Esophagus (tissue), 2 donors: ENCODE data around the gene OR51V1. TPM values are rescaled to one million over a fixed set of nuclear protein-coding genes. Genes with fewer than 3 reads are reported as not detected.

Experiments
- H3K27ac ChIP-seq, 2 donors: one replicate each; pipeline ENCODE4 v1.5.1; 2013; ENCODE audit warnings: low read depth in 2 of 2, mild to moderate bottlenecking in 2 of 2, inconsistent platforms in 1 of 2, low read length in 1 of 2, moderate library complexity in 1 of 2
- H3K27me3 ChIP-seq, 2 donors: one replicate each; pipeline ENCODE4 v1.6.1; 2013; ENCODE audit warnings: low read length in 2 of 2, control low read depth in 1 of 2, mild to moderate bottlenecking in 1 of 2; ENCODE audit not compliant: insufficient read depth in 2 of 2, control insufficient read depth in 1 of 2
- H3K36me3 ChIP-seq, 2 donors: one replicate each; pipeline ENCODE4 v1.6.1; 2013; ENCODE audit warnings: low read length in 1 of 2; ENCODE audit not compliant: control insufficient read depth in 2 of 2, insufficient read depth in 2 of 2
- H3K4me1 ChIP-seq, 2 donors: one replicate each; pipeline ENCODE4 v1.6.1; 2013; ENCODE audit warnings: low read length in 1 of 2; ENCODE audit not compliant: control insufficient read depth in 2 of 2, insufficient read depth in 2 of 2
- H3K4me3 ChIP-seq, 2 donors: one replicate each; pipeline ENCODE4 v1.5.1; 2013; ENCODE audit warnings: low read length in 2 of 2, mild to moderate bottlenecking in 2 of 2, low read depth in 1 of 2, moderate library complexity in 1 of 2
- H3K9me3 ChIP-seq, 2 donors: one replicate each; pipeline ENCODE4 v1.6.1; 2013; ENCODE audit warnings: mild to moderate bottlenecking in 2 of 2, low read depth in 1 of 2, low read length in 1 of 2, moderate library complexity in 1 of 2; ENCODE audit not compliant: control insufficient read depth in 2 of 2, insufficient read depth in 1 of 2
- WGBS, 2 donors: extraction: QIAGEN DNeasy Blood & Tissue Kit; methylation state at CpG; one replicate each; pipeline ENCODE4 v1.1.7; 2013; 5-methylcytosine and 5-hydroxymethylcytosine counted together
- polyA plus RNA-seq, 2 donors: library from polyadenylated mRNA; stranded (reverse); fragments of 200-250 nt; gene quantifications; one replicate each; pipeline ENCODE4 v1.2.3, GENCODE V29; 2013
- donor health status: healthy with polysubstance abuse.
- donor health status: Bipolar disorder and iron deficiency.

Gene OR51V1
- polyA plus RNA-seq, 2 donors: not detected

DNA sequence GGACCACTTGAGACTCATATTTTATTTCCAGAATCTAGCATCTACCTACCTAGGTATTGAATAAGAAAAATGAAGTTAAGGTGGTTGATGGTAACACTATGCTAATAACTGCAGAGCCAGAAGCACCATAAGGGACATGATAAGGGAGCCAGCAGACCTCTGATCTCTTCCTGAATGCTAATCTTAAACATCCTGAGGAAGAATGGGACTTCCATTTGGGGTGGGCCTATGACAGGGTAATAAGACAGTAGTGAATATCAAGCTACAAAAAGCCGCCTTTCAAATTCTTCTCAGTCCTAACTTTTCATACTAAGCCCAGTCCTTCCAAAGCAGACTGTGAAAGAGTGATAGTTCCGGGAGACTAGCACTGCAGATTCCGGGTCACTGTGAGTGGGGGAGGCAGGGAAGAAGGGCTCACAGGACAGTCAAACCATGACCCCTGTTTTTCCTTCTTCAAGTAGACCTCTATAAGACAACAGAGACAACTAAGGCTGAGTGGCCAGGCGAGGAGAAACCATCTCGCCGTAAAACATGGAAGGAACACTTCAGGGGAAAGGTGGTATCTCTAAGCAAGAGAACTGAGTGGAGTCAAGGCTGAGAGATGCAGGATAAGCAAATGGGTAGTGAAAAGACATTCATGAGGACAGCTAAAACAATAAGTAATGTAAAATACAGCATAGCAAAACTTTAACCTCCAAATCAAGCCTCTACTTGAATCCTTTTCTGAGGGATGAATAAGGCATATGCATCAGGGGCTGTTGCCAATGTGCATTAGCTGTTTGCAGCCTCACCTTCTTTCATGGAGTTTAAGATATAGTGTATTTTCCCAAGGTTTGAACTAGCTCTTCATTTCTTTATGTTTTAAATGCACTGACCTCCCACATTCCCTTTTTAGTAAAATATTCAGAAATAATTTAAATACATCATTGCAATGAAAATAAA is 24.3 kb upstream of the OR51V1 start:
- 75 to 85% methylated on average over 6 of the region's 6 CpGs for WGBS, 2 donors
- H3K4me1 ChIP-seq: no peaks in the 10 kb centered on the region
- H3K4me3 ChIP-seq: no peak overlapping the region
- peaks cover 0 to 7% of the 10 kb centered on the region in 2 donors for H3K9me3 ChIP-seq
- H3K36me3 ChIP-seq: no peaks in the 10 kb centered on the region
- no peak overlapping the region for H3K27ac ChIP-seq
- no peaks in the 10 kb centered on the region for H3K27me3 ChIP-seq

DNA sequence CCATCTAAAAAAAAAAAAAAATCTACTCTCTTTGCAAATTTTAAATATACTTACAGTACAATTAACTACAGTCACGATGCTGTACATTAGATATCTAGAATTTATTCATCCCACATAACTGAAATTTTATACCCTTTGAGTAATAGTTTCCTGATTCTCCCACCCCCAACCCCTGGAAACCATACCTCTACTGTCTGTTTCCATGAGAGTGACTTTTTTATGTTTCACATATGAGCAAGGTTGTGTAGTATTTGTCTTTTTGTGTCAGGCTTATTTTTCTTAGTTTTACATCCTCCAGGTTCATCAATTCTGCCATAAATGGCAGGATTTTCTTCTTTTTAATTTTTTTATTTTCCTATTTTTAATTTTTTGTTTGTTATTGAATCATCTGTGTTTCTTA is 23.2 kb upstream of the OR51V1 start:
- no peaks in the 10 kb centered on the region for H3K4me1 ChIP-seq
- no peaks in the 10 kb centered on the region for H3K27me3 ChIP-seq
- peaks cover 0 to 7% of the 10 kb centered on the region in 2 donors for H3K9me3 ChIP-seq
- WGBS, 2 donors: 67 to 69% methylated on average over 1 of the region's 1 CpG
- H3K4me3 ChIP-seq: no peak overlapping the region
- H3K27ac ChIP-seq: no peak overlapping the region
- H3K36me3 ChIP-seq: no peaks in the 10 kb centered on the region

DNA sequence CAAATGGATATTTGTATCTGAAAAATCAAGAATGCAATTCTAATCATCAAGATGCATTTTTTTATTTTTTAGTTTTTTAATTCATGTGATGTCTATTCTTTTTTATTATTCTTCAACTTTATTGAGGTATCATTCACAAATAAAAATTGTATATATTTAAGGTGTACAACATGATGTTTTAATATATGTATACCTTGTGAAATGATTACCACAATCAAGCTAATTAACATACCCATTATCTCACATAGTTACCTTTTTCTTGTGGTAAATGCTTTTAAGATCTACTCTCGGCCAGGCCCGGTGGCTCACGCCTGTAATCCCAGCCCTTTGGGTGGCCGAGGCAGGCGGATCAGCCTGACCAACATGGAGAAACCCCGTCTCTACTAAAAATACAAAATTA is 22.7 kb upstream of the OR51V1 start:
- peaks cover 0 to 7% of the 10 kb centered on the region in 2 donors for H3K9me3 ChIP-seq
- H3K4me3 ChIP-seq: no peak overlapping the region
- WGBS, 2 donors: 85 to 88% methylated on average over 6 of the region's 6 CpGs
- no peaks in the 10 kb centered on the region for H3K36me3 ChIP-seq
- H3K27ac ChIP-seq: no peak overlapping the region
- no peaks in the 10 kb centered on the region for H3K4me1 ChIP-seq
- no peaks in the 10 kb centered on the region for H3K27me3 ChIP-seq

DNA sequence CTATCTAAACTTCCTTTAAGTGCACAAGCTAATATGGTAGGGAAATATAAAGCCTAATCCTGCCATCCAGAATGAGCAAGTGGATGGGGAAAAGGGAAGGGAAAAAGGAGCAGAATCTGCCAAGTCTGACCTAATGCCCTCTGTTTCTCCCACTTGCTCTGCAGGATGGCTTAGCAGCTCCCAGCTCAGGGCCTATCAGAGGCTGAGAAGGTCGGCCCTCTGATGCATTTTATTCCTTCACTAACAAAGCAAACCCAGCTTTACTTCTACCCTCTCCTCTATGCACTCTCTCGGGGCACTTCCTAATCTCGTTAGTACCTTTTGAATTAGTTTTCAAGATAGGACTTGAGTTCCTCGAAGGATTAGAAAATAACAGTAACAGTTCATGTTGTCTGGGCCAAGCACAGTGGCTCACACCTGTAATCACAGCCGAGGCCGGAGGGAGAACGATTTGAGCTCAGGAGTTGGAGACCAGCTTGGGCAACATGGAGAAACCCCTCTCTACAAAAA is 9.9 kb upstream of the OR51V1 start:
- H3K9me3 ChIP-seq: no peaks in the 10 kb centered on the region
- 48 to 60% methylated on average over 7 of the region's 7 CpGs for WGBS, 2 donors
- no peak overlapping the region for H3K4me3 ChIP-seq
- no peaks in the 10 kb centered on the region for H3K36me3 ChIP-seq
- H3K27ac ChIP-seq: no peak overlapping the region
- H3K4me1 ChIP-seq: no peaks in the 10 kb centered on the region
- no peaks in the 10 kb centered on the region for H3K27me3 ChIP-seq

DNA sequence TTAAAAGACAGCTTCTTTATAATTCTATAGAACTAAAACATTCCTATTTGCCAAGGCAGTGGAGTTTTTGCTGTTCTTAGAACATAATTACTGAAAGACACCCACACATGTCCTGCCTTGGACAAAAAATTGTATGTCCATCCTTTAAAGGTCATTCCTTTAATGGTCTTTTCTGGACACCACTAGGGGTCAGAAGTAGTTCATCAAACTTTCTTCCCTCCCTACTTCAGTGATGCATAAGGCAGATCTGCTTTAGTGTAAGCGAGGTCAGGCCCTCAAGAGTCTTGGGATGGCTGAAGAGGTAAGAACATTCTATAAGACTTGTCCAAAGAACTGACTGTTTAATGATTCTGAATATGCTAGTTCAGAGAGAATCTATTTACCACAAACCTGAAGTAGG is 4.3 kb upstream of the OR51V1 start:
- Histone ChIP-seq H3K36me3 (no peaks in the 10 kb centered on the region), H3K9me3 (no peaks in the 10 kb centered on the region), H3K4me1 (no peaks in the 10 kb centered on the region), H3K27ac (no peak overlapping the region), H3K27me3 (no peaks in the 10 kb centered on the region), H3K4me3 (no peak overlapping the region)
- WGBS, 2 donors: 15 to 34% methylated on average over 1 of the region's 1 CpG

DNA sequence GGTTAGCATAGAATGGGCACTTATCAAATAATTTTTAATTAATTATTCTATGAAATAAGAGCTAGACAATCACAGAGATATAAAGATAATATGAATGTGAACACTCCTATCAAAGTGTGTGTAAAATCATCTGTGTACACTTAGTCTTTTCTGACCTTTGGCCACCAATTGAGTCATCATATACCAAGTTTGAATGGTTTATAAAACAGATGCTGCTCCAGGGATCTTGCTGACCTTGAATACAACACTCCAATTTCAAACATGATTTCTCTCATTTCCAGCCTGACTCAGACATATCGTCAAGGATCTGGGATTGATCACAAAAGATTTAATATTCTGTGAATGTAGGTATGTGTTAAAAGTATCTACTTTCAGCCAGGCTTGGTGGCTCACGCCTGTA is 2.9 kb upstream of the OR51V1 start:
- WGBS, 2 donors: 76 to 88% methylated on average over 2 of the region's 2 CpGs
- Histone ChIP-seq H3K27me3 (no peaks in the 10 kb centered on the region), H3K4me3 (no peak overlapping the region), H3K9me3 (no peaks in the 10 kb centered on the region), H3K27ac (no peak overlapping the region), H3K4me1 (no peaks in the 10 kb centered on the region), H3K36me3 (no peaks in the 10 kb centered on the region)

DNA sequence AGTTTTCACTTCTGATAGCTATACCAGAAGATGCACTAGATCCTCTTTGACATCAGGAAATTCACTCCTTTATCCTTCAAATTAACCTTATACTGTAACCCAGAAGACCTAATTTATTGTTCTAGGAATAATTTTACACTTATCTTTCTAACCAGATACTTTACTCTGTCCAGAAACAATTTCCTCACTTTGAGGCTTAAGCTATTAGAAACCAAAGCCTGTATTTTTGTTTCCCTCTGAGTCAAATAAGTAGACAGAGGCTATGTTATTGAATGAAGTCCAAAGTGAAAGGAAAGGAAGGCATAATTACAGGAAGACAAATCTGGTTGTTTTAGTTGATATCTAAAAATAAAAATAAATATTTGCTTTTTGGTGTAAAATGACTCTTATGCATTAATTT is 2.2 kb downstream of the OR51V1 start:
- peaks cover 0 to 3% of the 10 kb centered on the region in 2 donors for H3K9me3 ChIP-seq
- no peaks in the 10 kb centered on the region for H3K36me3 ChIP-seq
- no peaks in the 10 kb centered on the region for H3K4me1 ChIP-seq
- H3K4me3 ChIP-seq: no peak overlapping the region
- no peaks in the 10 kb centered on the region for H3K27me3 ChIP-seq
- H3K27ac ChIP-seq: no peak overlapping the region

DNA sequence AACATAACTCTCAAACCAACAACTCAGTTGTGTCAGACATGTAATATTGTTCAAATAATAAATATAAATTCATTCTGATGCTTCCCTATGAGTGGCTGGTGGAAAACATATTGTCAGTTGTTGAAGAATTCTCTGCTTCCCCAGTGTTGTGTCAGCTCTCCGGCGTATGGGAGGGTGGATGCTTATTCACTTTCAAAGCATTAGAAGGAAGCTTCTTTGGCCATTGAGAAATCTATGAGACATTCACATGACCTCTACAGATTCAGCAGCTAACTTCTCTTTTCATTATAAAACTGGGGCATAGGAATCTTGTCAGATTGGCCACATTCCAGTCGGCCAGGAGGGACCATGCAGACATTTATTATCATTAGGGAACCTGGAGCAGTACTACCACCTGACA is 2.9 kb downstream of the OR51V1 start:
- Histone ChIP-seq H3K4me1 (no peaks in the 10 kb centered on the region), H3K9me3 (peaks cover 0 to 3% of the 10 kb centered on the region in 2 donors), H3K36me3 (no peaks in the 10 kb centered on the region), H3K27ac (no peak overlapping the region), H3K27me3 (no peaks in the 10 kb centered on the region), H3K4me3 (no peak overlapping the region)
- 72% methylated on average over 3 of the region's 3 CpGs for WGBS, 2 donors

DNA sequence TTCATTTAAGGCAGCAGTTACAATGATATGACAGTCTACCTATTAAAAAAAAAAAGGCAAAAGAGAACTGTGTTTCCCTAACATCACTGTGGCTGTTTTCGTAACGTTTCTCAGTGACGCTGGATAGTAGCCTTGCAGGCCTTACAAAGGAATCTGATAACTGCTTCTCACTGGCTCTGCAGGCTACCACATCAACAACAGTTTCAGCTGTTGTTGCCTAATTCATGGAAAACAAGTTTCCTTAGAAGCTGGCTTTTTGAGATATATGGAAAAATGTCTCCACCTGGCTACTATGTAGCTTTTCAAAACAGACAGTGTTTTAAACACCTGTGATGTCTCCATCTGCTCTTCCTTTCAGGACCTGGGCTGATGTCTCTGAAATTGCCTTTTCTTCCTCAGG is 3.8 kb downstream of the OR51V1 start:
- WGBS, 2 donors: 65 to 68% methylated on average over 3 of the region's 3 CpGs
- no peaks in the 10 kb centered on the region for H3K36me3 ChIP-seq

DNA sequence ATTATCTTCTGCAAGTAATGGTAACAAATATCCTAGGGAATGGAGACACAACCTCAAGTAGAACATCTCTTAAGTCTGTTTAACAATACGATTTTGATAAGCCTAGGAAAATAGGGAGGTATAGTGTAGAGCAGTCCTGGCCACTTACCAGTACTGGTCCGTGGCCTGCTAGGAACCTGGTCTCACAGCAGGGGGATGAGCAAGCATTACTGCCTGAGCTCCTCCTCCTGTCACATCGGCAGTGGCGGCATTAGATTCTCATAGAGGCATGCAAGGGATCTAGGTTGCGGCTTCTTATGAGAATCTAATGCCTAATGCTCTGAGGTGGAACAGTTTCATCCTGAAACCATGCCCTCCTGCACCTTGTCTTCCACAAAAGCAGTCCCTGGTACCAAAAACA is 4.4 kb downstream of the OR51V1 start:
- Histone ChIP-seq H3K27ac (no peak overlapping the region), H3K27me3 (no peaks in the 10 kb centered on the region), H3K4me1 (no peaks in the 10 kb centered on the region), H3K36me3 (no peaks in the 10 kb centered on the region), H3K4me3 (no peak overlapping the region), H3K9me3 (peaks cover 0 to 3% of the 10 kb centered on the region in 2 donors)
- 67 to 76% methylated on average over 5 of the region's 5 CpGs for WGBS, 2 donors

More for the DNA sequence above, 3.8 kb downstream of the OR51V1 start:
- Histone ChIP-seq H3K4me1 (no peaks in the 10 kb centered on the region), H3K27me3 (no peaks in the 10 kb centered on the region), H3K4me3 (no peak overlapping the region), H3K9me3 (peaks cover 0 to 3% of the 10 kb centered on the region in 2 donors), H3K27ac (no peak overlapping the region)
